GM15510 (cell line): ENCODE data around the gene OR2T12.

Source experiments
- POLR2A ChIP-seq: IDR thresholded peaks from 3 replicates; pipeline ENCODE4 v1.6.1; 2011; ENCODE audit warnings: borderline replicate concordance; ENCODE audit not compliant: insufficient read length; ENCODE audit errors: extremely low read depth

OR2T12 gene, protein sequence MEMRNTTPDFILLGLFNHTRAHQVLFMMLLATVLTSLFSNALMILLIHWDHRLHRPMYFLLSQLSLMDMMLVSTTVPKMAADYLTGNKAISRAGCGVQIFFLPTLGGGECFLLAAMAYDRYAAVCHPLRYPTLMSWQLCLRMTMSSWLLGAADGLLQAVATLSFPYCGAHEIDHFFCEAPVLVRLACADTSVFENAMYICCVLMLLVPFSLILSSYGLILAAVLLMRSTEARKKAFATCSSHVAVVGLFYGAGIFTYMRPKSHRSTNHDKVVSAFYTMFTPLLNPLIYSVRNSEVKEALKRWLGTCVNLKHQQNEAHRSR

DNA sequence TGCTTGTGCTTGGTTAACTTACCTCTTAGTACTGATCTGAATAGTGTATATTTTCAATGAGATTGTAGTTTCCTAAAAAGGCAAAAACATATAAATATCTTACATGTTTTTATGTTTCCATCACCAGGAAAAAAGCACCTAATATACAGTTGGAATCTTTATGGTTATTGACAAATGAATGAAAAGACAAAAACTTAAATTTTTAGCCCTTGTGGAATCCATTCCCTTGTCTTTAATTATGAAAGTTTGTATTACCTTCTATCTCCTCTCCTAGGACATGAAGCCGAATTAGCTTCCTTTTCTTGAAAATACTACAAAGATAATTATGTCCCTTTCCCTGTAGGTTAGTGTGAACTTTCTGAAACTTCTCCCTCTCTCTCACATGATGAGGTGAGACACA, at the start of gene OR2T12:
Gene OR2T12 (minus strand): TSS at position 101 of the 400 bp plus-strand sequence. CDS start 7,846 bp downstream, outside the sequence.
- TF ChIP-seq POLR2A: no peak

DNA sequence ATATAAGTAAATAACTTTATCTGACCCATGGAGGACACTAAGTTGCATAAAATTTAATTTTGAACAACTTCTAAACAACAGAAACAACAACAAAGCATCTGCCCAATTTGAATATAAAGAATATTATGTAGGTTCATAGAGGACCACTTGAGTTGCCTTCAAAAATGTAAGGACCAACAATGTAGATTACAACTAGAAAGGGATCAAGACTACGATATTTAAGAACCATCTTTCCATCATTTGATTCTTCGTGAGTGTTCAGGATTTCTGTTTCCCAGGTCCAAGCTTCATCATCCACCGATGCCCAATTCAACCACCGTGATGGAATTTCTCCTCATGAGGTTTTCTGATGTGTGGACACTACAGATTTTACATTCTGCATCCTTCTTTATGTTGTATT, 45.3 kb upstream of the OR2T12 start, which contains the start of gene OR14C36:
Gene OR14C36 (plus strand): TSS at position 301 of the 400 bp plus-strand sequence. CDS start 0 bp downstream, at position 301.
- TF ChIP-seq POLR2A: no peak

DNA sequence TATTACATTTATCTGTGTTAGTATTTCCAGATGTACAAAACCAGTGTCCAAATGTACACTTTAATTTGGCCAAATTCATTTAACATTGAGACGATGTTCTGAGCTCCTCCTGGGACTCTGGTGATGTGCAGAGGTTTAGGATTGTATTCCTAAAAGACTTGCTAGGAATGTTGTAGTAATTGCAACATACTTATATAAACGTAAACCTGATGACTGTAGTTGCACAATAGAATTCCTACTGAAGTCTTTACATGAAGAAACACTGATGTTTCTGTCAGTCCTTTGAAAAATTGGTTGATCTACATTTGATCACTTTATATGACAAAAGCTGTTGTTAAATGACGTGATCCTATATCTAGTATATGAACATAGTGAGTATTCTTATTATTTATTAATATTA, 40.2 kb upstream of the OR2T12 start:
- TF ChIP-seq POLR2A: no peak

DNA sequence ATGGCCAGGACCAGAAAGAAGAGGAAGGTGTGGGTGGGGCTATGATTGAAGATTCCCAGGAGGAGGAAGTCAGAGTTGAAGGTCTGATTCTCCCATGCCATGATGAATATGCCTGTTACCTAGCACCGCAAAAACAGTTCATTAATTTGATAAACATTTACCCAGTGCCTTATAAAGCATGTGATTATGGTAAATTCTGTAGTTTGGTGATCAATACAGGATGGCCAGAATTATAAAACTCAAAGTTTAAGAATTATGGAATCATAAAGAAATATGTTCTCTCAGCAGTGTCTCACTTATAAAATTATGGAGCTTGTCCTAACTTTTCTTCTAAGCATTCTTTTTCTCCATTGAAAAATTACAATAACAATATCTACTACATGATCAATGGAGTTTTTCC, 21.2 kb upstream of the OR2T12 start, which contains the start of gene OR2M7:
Gene OR2M7 (minus strand): TSS at position 101 of the 400 bp plus-strand sequence. CDS start 0 bp downstream, at position 101.
- TF ChIP-seq POLR2A: no peak

DNA sequence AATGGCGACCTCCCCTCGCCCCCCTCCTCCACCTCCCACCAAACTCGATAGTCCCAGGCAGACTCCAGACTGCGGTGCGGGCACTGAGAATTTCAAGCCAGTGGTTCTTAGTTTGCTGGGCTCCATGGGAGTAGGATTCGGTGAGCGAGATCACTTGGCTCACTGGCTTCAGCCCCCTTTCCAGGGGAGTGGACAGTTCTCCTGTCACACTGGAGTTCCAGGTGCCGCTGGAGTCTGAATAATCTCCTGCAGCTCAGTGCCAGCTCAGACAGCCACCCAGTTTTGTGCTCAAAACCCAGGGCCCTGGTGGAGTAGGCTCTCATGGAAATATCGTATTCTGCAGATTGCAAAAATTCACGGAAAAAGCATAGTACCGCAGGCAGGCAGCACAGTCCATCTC, 13.6 kb upstream of the OR2T12 start:
- TF ChIP-seq POLR2A: no peak

DNA sequence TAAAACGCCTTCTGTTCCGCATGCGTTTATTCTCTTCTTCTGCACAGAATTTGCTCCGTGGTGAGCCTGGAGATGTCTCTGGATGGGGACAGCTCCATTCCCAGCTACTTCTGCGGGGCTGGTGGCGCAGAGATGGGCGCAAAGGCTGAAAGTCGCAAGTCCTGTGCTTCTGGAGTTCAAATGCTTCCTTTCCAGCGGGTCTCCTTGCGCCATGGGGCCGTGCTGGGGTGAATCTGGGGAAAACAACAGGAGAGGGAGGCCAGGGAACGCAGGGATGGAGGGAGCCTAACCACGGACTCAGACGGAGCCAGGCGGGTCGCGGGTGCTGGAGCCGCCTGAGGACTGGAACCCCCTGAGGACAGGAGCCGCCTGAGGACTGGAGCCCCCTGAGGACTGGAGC, 2.9 kb upstream of the OR2T12 start:
- no peak for TF ChIP-seq POLR2A

DNA sequence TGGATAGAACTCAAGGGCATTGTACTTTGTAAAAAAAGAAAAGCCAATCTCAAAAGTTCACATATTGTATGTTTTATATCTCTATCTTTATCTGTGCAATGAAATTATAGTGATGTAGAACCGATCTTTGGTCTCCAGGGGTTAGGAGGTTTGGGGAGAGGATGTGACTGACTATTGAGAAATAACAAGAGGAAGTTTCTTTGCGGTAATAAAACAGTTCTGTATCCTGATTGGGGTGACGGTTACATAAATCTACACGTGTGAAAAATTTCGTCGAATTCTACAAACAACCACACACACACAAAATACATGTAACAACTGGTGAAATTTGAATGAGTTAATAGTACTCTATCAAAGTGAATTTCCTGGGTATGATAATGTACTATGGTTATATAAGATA, 14.8 kb downstream of the OR2T12 start:
- TF ChIP-seq POLR2A: no peak

DNA sequence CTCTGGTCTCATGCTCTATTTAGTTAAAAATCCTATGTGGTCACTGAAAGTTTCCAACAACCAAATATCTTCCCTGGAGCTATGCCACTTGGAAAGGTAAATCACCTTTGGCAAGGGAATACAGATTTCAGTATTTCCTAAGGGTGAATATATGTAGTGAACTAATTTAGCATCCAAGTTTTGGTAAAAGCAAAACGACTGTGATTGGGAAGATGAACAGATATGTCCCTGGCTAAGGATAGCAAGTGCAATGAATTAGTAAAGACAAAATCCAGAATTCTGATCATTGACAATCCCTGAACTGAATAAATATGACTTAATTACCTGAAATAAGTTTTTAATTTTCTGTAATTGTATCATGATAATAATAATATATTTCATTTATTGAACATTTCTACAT, 25.3 kb downstream of the OR2T12 start, which contains the start of gene OR2T33:
Gene OR2T33 (minus strand): TSS at position 101 of the 400 bp plus-strand sequence. CDS start 4,162 bp downstream, outside the sequence.
- TF ChIP-seq POLR2A: no peak

DNA sequence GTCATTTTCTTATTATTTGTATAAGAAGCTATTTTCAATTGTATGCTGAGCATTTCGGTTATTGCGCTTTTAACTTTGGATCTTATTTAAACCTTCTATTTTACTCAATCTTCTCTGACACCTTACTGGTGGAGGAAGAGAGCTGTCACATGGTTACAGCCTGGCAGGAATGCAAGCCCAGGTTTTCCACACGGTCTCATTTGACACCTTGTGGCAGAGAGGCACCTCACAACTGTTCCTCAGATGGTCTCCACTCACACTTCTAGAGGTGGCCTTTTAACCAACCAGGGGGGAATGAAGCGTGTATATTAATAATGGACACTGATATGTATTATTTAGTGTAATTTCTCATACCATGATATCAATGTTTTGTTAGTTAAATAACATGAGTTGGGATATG, 35.0 kb downstream of the OR2T12 start:
- TF ChIP-seq POLR2A: no peak

DNA sequence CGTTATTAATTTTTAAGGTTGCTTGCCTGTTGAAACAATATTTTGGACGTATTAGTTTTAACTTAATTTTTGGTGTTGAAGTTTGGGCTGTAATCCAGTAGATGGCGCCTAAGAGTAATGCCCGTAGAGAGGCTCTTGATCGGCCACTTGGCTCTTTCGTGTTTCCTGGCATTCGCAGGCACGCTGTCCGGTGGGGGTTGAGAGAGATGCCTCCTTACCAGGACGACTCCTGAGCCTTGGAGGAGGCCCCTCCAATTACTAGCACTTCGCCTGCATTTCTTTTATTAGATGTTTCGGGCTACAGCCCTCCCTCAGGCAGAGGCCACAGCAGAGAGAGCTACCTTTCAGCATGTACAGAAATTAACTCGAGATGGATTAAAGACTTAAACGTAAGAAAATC, 60.0 kb downstream of the OR2T12 start:
- TF ChIP-seq POLR2A: no peak
